SK-N-SH treated with all-trans-retinoic acid at 6 μM for 48 hours (cell line): Measurements from ENCODE around the gene CCDC54.

ENCODE experiments used
- BACH2 ChIP-seq: fragments of 250-450 bp; sonication (Bioruptor Pico); IDR thresholded peaks from 2 replicates; pipeline ENCODE4 v1.9.0; 2021; ENCODE audit warnings: mild to moderate bottlenecking, borderline replicate concordance
- CREB5 ChIP-seq: fragments of 250-450 bp; sonication (Bioruptor Pico); IDR thresholded peaks from 2 replicates; pipeline ENCODE4 v1.5.1; 2020; ENCODE audit warnings: low read depth, mild to moderate bottlenecking, moderate library complexity
- ESRRG ChIP-seq: fragments of 250-450 bp; sonication (Bioruptor Pico); IDR thresholded peaks from 2 replicates; pipeline ENCODE4 v1.6.1; 2021; ENCODE audit warnings: mild to moderate bottlenecking
- ISL1 ChIP-seq: fragments of 250-450 bp; sonication (Bioruptor Pico); IDR thresholded peaks from 2 replicates; pipeline ENCODE4 v2.1.2; 2022; ENCODE audit warnings: mild to moderate bottlenecking, moderate library complexity
- OSR1 ChIP-seq: fragments of 250-450 bp; sonication (Bioruptor Pico); IDR thresholded peaks from 2 replicates; pipeline ENCODE4 v1.8.0; 2022; ENCODE audit warnings: moderate library complexity, mild to moderate bottlenecking, inconsistent platforms
- PATZ1 ChIP-seq: fragments of 250-450 bp; sonication (Bioruptor Pico); IDR thresholded peaks from 2 replicates; pipeline ENCODE4 v1.8.0; 2020; ENCODE audit warnings: mild to moderate bottlenecking, moderate library complexity, borderline replicate concordance
- PPARA ChIP-seq: fragments of 250-450 bp; sonication (Bioruptor Pico); IDR thresholded peaks from 2 replicates; pipeline ENCODE4 v1.5.0; 2020; ENCODE audit warnings: mild to moderate bottlenecking, borderline replicate concordance
- TCF4 ChIP-seq: fragments of 250-450 bp; sonication (Bioruptor Pico); IDR thresholded peaks from 2 replicates; pipeline ENCODE4 v1.8.0; 2021; ENCODE audit warnings: mild to moderate bottlenecking, moderate library complexity, borderline replicate concordance
- TOX ChIP-seq: fragments of 250-450 bp; sonication (Bioruptor Pico); IDR thresholded peaks from 2 replicates; pipeline ENCODE4 v1.8.0; 2021; ENCODE audit warnings: mild to moderate bottlenecking, moderate library complexity, borderline replicate concordance
- ZC3H10 ChIP-seq: fragments of 250-450 bp; sonication (Bioruptor Pico); IDR thresholded peaks from 2 replicates; pipeline ENCODE4 v1.5.1; 2021; ENCODE audit warnings: mild to moderate bottlenecking, moderate library complexity
- ZFP30 ChIP-seq: fragments of 450-650 bp; formaldehyde crosslinking; IDR thresholded peaks from 2 replicates; pipeline ENCODE4 v1.5.0; 2022; ENCODE audit warnings: mild to moderate bottlenecking, moderate library complexity
- ZNF565 ChIP-seq: fragments of 450-650 bp; formaldehyde crosslinking; conservative IDR thresholded peaks from 2 replicates; pipeline ENCODE4 v1.5.0; 2020; ENCODE audit warnings: low read depth, mild to moderate bottlenecking, moderate library complexity
- ZNF70 ChIP-seq: fragments of 450-650 bp; formaldehyde crosslinking; IDR thresholded peaks from 2 replicates; pipeline ENCODE4 v1.5.0; 2020; ENCODE audit warnings: mild to moderate bottlenecking, moderate library complexity
- ZNF8 ChIP-seq: fragments of 450-650 bp; formaldehyde crosslinking; IDR thresholded peaks from 2 replicates; pipeline ENCODE4 v1.5.0; 2020; ENCODE audit warnings: mild to moderate bottlenecking, moderate library complexity

- TF ChIP-seq ZNF70 = no peak
- no peak for TF ChIP-seq TCF4
- TF ChIP-seq PATZ1 (CRISPR knock-in tag) = no peak
- no peak for TF ChIP-seq ZFP30 (CRISPR knock-in tag)
- TF ChIP-seq TOX (CRISPR knock-in tag) = no peak
- TF ChIP-seq ZNF8 (CRISPR knock-in tag) = no peak
- no peak for TF ChIP-seq ZNF565 (CRISPR knock-in tag)
- no peak for TF ChIP-seq ZC3H10
- no peak for TF ChIP-seq ISL1 (CRISPR knock-in tag)
- TF ChIP-seq OSR1 (CRISPR knock-in tag) = no peak
- TF ChIP-seq BACH2 = no peak
- TF ChIP-seq CREB5 (CRISPR knock-in tag) = no peak
- TF ChIP-seq PPARA (CRISPR knock-in tag) = no peak
- TF ChIP-seq ESRRG = no peak
Observed at GRCh38 chr3:107413264-107413663, 36.0 kb downstream of the CCDC54 start.
